Fibroblast of lung (primary cell): Measurements from ENCODE around the gene KRT3.

Experiments used
- CTCF ChIP-seq, 2 donors: IDR thresholded peaks in 1 of 2; conservative IDR thresholded peaks in 1 of 2; 1 replicate in 1 of 2; 2 replicates in 1 of 2; pipeline ENCODE4 v1.5.1; 2011 to 2012; ENCODE audit warnings: low read length in 2 of 2, control low read depth in 1 of 2, inconsistent platforms in 1 of 2, low read depth in 1 of 2, mild to moderate bottlenecking in 1 of 2
- EZH2 ChIP-seq: IDR thresholded peaks from 2 replicates; pipeline ENCODE4 v1.5.1; 2012; ENCODE audit warnings: low read length, control low read depth, mild to moderate bottlenecking; ENCODE audit errors: missing control alignments

GRCh38 chr12:52800259-52800917, 4.5 kb upstream of the KRT3 start:
- TF ChIP-seq CTCF (conservative IDR thresholded peaks at IDR 0.05 in 1 of 2, IDR thresholded peaks at IDR 0.05 in 1 of 2; ENCODE audit: low read depth in 1 of 2, low read length in 2 of 2), result no peak
- TF ChIP-seq EZH2, result no peak
